ENCODE data around the gene NFIA. TPM values are rescaled to one million over a fixed set of nuclear protein-coding genes. Genes with fewer than 3 reads are reported as not detected.
"Not testable (repeated sequence)": the region's sequence is repeated elsewhere in the genome, so short reads cannot be mapped to it uniquely, and the experiment has no call there.

Gene NFIA
- total and polyA plus RNA-seq, 7 experiments from 2014 or later, result 1.0 to 8.6 (median 5.9) TPM

- H3K9me3 Mint-ChIP-seq, result no peaks in the 10 kb centered on the region
- DNase-seq, result no peak
- no peaks in the 10 kb centered on the region for H3K27me3 ChIP-seq (ENCODE audit: control insufficient read depth in 2 of 2, insufficient read depth in 2 of 2, low read length in 2 of 2)
- intact Hi-C loops (cut with micrococcal nuclease), result no loop called here
- H3K27ac Mint-ChIP-seq, result no peak overlapping the region
- H3K27ac ChIP-seq (ENCODE audit: low read depth, low read length), result no peak overlapping the region
- H3K27me3 Mint-ChIP-seq, result peaks cover 0 to 9% (median 0%) of the 10 kb centered on the region in 5 donors
- no peaks in the 10 kb centered on the region for H3K9me3 ChIP-seq (ENCODE audit: control insufficient read depth in 2 of 3, low read length in 3 of 3)
- ChIA-PET CTCF (no interaction called here), POLR2A (no interaction called here)
- H3K4me3 Mint-ChIP-seq, result no peak overlapping the region
- H3K36me3 ChIP-seq (ENCODE audit: control insufficient read depth in 2 of 3, insufficient read depth in 3 of 3, low read length in 3 of 3), result no peaks in the 10 kb centered on the region
- no peak overlapping the region for H3K4me3 ChIP-seq (ENCODE audit: low read length)
- H3K4me1 Mint-ChIP-seq, result peaks cover 0 to 2% (median 0%) of the 10 kb centered on the region in 7 donors
- no peaks in the 10 kb centered on the region for H3K4me1 ChIP-seq (ENCODE audit: control insufficient read depth in 2 of 2, insufficient read depth in 2 of 2, low read length in 2 of 2)
- H3K36me3 Mint-ChIP-seq, result peaks cover 0 to 4% (median 0%) of the 10 kb centered on the region in 5 donors
- ATAC-seq, result no peak
Observed at GRCh38 chr1:61273861-61274260, 191.5 kb downstream of the NFIA start.

- no peak overlapping the region for H3K4me3 Mint-ChIP-seq
- no peak overlapping the region for H3K4me3 ChIP-seq (ENCODE audit: low read length)
- H3K9me3 ChIP-seq (ENCODE audit: control insufficient read depth in 2 of 3, low read length in 3 of 3), result no peaks in the 10 kb centered on the region
- H3K27ac Mint-ChIP-seq, result no peak overlapping the region
- ATAC-seq (no peak), DNase-seq (no peak)
- H3K36me3 ChIP-seq (ENCODE audit: control insufficient read depth in 2 of 3, insufficient read depth in 3 of 3, low read length in 3 of 3), result no peaks in the 10 kb centered on the region
- peaks cover 0 to 6% (median 0%) of the 10 kb centered on the region in 5 donors for H3K27me3 Mint-ChIP-seq
- ChIA-PET CTCF (no interaction called here), POLR2A (no interaction called here)
- no peaks in the 10 kb centered on the region for H3K4me1 ChIP-seq (ENCODE audit: control insufficient read depth in 2 of 2, insufficient read depth in 2 of 2, low read length in 2 of 2)
- no peaks in the 10 kb centered on the region for H3K9me3 Mint-ChIP-seq
- H3K4me1 Mint-ChIP-seq, result peaks cover 0 to 2% (median 0%) of the 10 kb centered on the region in 7 donors
- intact Hi-C loops (cut with micrococcal nuclease), result no loop called here
- H3K27me3 ChIP-seq (ENCODE audit: control insufficient read depth in 2 of 2, insufficient read depth in 2 of 2, low read length in 2 of 2), result no peaks in the 10 kb centered on the region
- peaks cover 0 to 7% (median 0%) of the 10 kb centered on the region in 5 donors for H3K36me3 Mint-ChIP-seq
- no peak overlapping the region for H3K27ac ChIP-seq (ENCODE audit: low read depth, low read length)
Observed at GRCh38 chr1:61274939-61275338, 192.6 kb downstream of the NFIA start.

GRCh38 chr1:61276246-61276645 is 193.9 kb downstream of the NFIA start:
- Histone ChIP-seq H3K9me3 (ENCODE audit: control insufficient read depth in 2 of 3, low read length in 3 of 3) (no peaks in the 10 kb centered on the region), H3K36me3 (ENCODE audit: control insufficient read depth in 2 of 3, insufficient read depth in 3 of 3, low read length in 3 of 3) (no peaks in the 10 kb centered on the region), H3K27me3 (ENCODE audit: control insufficient read depth in 2 of 2, insufficient read depth in 2 of 2, low read length in 2 of 2) (no peaks in the 10 kb centered on the region), H3K27ac (ENCODE audit: low read depth, low read length) (no peak overlapping the region), H3K4me1 (ENCODE audit: control insufficient read depth in 2 of 2, insufficient read depth in 2 of 2, low read length in 2 of 2) (no peaks in the 10 kb centered on the region), H3K4me3 (ENCODE audit: low read length) (no peak overlapping the region)
- no peak for ATAC-seq
- intact Hi-C loops (cut with micrococcal nuclease), result no loop called here
- POLR2A ChIA-PET, result no interaction called here
- Mint-ChIP-seq H3K4me3 (no peak overlapping the region), H3K4me1 (no peaks in the 10 kb centered on the region), H3K9me3 (no peaks in the 10 kb centered on the region), H3K36me3 (peaks cover 0 to 11% (median 0%) of the 10 kb centered on the region in 5 donors), H3K27ac (no peak overlapping the region), H3K27me3 (peaks cover 0 to 6% (median 0%) of the 10 kb centered on the region in 5 donors)
- CTCF ChIA-PET, result no interaction called here
- DNase-seq, result no peak

- Mint-ChIP-seq H3K27me3 (peaks cover 0 to 6% (median 0%) of the 10 kb centered on the region in 5 donors), H3K4me3 (no peak overlapping the region), H3K27ac (no peak overlapping the region), H3K36me3 (peaks cover 0 to 11% (median 0%) of the 10 kb centered on the region in 5 donors), H3K4me1 (no peaks in the 10 kb centered on the region), H3K9me3 (no peaks in the 10 kb centered on the region)
- ChIA-PET POLR2A (no interaction called here), CTCF (no interaction called here)
- ATAC-seq (no peak), DNase-seq (no peak)
- Histone ChIP-seq H3K9me3 (ENCODE audit: control insufficient read depth in 2 of 3, low read length in 3 of 3) (no peaks in the 10 kb centered on the region), H3K27me3 (ENCODE audit: control insufficient read depth in 2 of 2, insufficient read depth in 2 of 2, low read length in 2 of 2) (peaks cover 0 to 2% of the 10 kb centered on the region in 2 donors), H3K4me1 (ENCODE audit: control insufficient read depth in 2 of 2, insufficient read depth in 2 of 2, low read length in 2 of 2) (no peaks in the 10 kb centered on the region), H3K36me3 (ENCODE audit: control insufficient read depth in 2 of 3, insufficient read depth in 3 of 3, low read length in 3 of 3) (no peaks in the 10 kb centered on the region), H3K27ac (ENCODE audit: low read depth, low read length) (no peak overlapping the region), H3K4me3 (ENCODE audit: low read length) (no peak overlapping the region)
- intact Hi-C loops (cut with micrococcal nuclease), result no loop called here
Observed at GRCh38 chr1:61277121-61277690, 194.8 kb downstream of the NFIA start.

- ATAC-seq; H3K27ac ChIP-seq (ENCODE audit: low read depth, low read length); DNase-seq; intact Hi-C loops (cut with micrococcal nuclease); H3K4me3 ChIP-seq (ENCODE audit: low read length); H3K27ac Mint-ChIP-seq; H3K27me3 Mint-ChIP-seq; H3K4me3 Mint-ChIP-seq; H3K27me3 ChIP-seq (ENCODE audit: control insufficient read depth in 2 of 2, insufficient read depth in 2 of 2, low read length in 2 of 2); H3K9me3 ChIP-seq (ENCODE audit: control insufficient read depth in 2 of 3, low read length in 3 of 3); H3K4me1 ChIP-seq (ENCODE audit: control insufficient read depth in 2 of 2, insufficient read depth in 2 of 2, low read length in 2 of 2); H3K9me3 Mint-ChIP-seq; CTCF ChIA-PET; H3K4me1 Mint-ChIP-seq; H3K36me3 ChIP-seq (ENCODE audit: control insufficient read depth in 2 of 3, insufficient read depth in 3 of 3, low read length in 3 of 3); POLR2A ChIA-PET: not testable (repeated sequence)
- H3K36me3 Mint-ChIP-seq, result peaks cover 0 to 11% (median 0%) of the 10 kb centered on the region in 5 donors
Observed at GRCh38 chr1:61278503-61278902, 196.1 kb downstream of the NFIA start.

- no peak overlapping the region for H3K4me3 ChIP-seq (ENCODE audit: low read length)
- H3K4me3 Mint-ChIP-seq, result no peak overlapping the region
- ChIA-PET CTCF (no interaction called here), POLR2A (no interaction called here)
- no peaks in the 10 kb centered on the region for H3K9me3 Mint-ChIP-seq
- peaks cover 0 to 11% (median 0%) of the 10 kb centered on the region in 5 donors for H3K36me3 Mint-ChIP-seq
- H3K36me3 ChIP-seq (ENCODE audit: control insufficient read depth in 2 of 3, insufficient read depth in 3 of 3, low read length in 3 of 3), result no peaks in the 10 kb centered on the region
- no peak overlapping the region for H3K27ac Mint-ChIP-seq
- ATAC-seq, result no peak
- H3K27ac ChIP-seq (ENCODE audit: low read depth, low read length), result no peak overlapping the region
- no peaks in the 10 kb centered on the region for H3K9me3 ChIP-seq (ENCODE audit: control insufficient read depth in 2 of 3, low read length in 3 of 3)
- H3K4me1 ChIP-seq (ENCODE audit: control insufficient read depth in 2 of 2, insufficient read depth in 2 of 2, low read length in 2 of 2), result no peaks in the 10 kb centered on the region
- H3K4me1 Mint-ChIP-seq, result no peaks in the 10 kb centered on the region
- peaks cover 0 to 6% (median 0%) of the 10 kb centered on the region in 5 donors for H3K27me3 Mint-ChIP-seq
- intact Hi-C loops (cut with micrococcal nuclease), result no loop called here
- peaks cover 0 to 3% of the 10 kb centered on the region in 2 donors for H3K27me3 ChIP-seq (ENCODE audit: control insufficient read depth in 2 of 2, insufficient read depth in 2 of 2, low read length in 2 of 2)
- DNase-seq, result no peak
Observed at GRCh38 chr1:61278966-61279365, 196.6 kb downstream of the NFIA start.

GRCh38 chr1:61279570-61279969 is 197.2 kb downstream of the NFIA start:
- POLR2A ChIA-PET, result no interaction called here
- Histone ChIP-seq H3K4me1 (ENCODE audit: control insufficient read depth in 2 of 2, insufficient read depth in 2 of 2, low read length in 2 of 2) (no peaks in the 10 kb centered on the region), H3K27me3 (ENCODE audit: control insufficient read depth in 2 of 2, insufficient read depth in 2 of 2, low read length in 2 of 2) (peaks cover 0 to 3% of the 10 kb centered on the region in 2 donors), H3K4me3 (ENCODE audit: low read length) (no peak overlapping the region), H3K27ac (ENCODE audit: low read depth, low read length) (no peak overlapping the region), H3K9me3 (ENCODE audit: control insufficient read depth in 2 of 3, low read length in 3 of 3) (no peaks in the 10 kb centered on the region), H3K36me3 (ENCODE audit: control insufficient read depth in 2 of 3, insufficient read depth in 3 of 3, low read length in 3 of 3) (no peaks in the 10 kb centered on the region)
- Mint-ChIP-seq H3K27ac (no peak overlapping the region), H3K4me1 (no peaks in the 10 kb centered on the region), H3K4me3 (no peak overlapping the region), H3K36me3 (peaks cover 0 to 11% (median 0%) of the 10 kb centered on the region in 5 donors), H3K9me3 (no peaks in the 10 kb centered on the region), H3K27me3 (peaks cover 0 to 3% (median 0%) of the 10 kb centered on the region in 5 donors)
- DNase-seq (no peak), ATAC-seq (no peak)
- intact Hi-C loops (cut with micrococcal nuclease), result no loop called here
- CTCF ChIA-PET, result no interaction called here

Data from naive thymus-derived CD4-positive, alpha-beta T cell (primary cell).